K562 treated with DMSO at 1 percent for 12 hours (cell line): ENCODE results near the gene NDUFB4. TPM values are rescaled to one million over a fixed set of nuclear protein-coding genes. Genes with fewer than 3 reads are reported as not detected.

Experiments
- total RNA-seq: library from RNA; unstranded; fragments of 300-600 nt; gene quantifications from 2 replicates; pipeline ENCODE4 v1.2.3, GENCODE V29; 2022; ENCODE audit not compliant: insufficient read depth

The NDUFB4 gene
- total RNA-seq = 203 and 205 TPM in 2 replicates

GRCh38 chr3:120596116-120596852, at the start of gene NDUFB4:
NDUFB4 (plus strand) TSS chr3:120596336; CDS start chr3:120596360, 24 bp downstream.

Other genes with a start within 250 kb of the NDUFB4 start
- 3.8 and 14.5 TPM in 2 replicates for gene LRRC58, start 247.0 kb upstream of the NDUFB4 start, total RNA-seq
- not detected in 2 replicates for gene FSTL1, start 145.3 kb upstream of the NDUFB4 start, total RNA-seq
- gene HGD, start 85.9 kb downstream of the NDUFB4 start, total RNA-seq = not detected in 2 replicates
- 2.6 and 4.2 TPM in 2 replicates for gene RABL3, start 146.2 kb downstream of the NDUFB4 start, total RNA-seq
- 3.0 and 9.9 TPM in 2 replicates for gene GTF2E1, start 146.4 kb downstream of the NDUFB4 start, total RNA-seq